Measurements from ENCODE around the gene PTAFR.

The PTAFR gene

GRCh38 chr1:28109639-28110038, 66.9 kb downstream of the PTAFR start:
- DNase-seq (ENCODE audit: insufficient read length, low spot score), result no peak
- no peak for FAIRE-seq
- no peak for TF ChIP-seq CTCF (IDR thresholded peaks at IDR 0.05; ENCODE audit: insufficient read depth, missing control alignments)

- no peak for FAIRE-seq
These were observed 68.5 kb downstream of the PTAFR start for GRCh38 chr1:28108001-28108400.

GRCh38 chr1:28104866-28105467, 71.5 kb downstream of the PTAFR start:
- TF ChIP-seq CTCF (IDR thresholded peaks at IDR 0.05; ENCODE audit: insufficient read depth, missing control alignments), result no peak
- DNase-seq (ENCODE audit: insufficient read length, low spot score) (no peak), FAIRE-seq (no peak)

More at GRCh38 chr1:28108001-28108400, 68.5 kb downstream of the PTAFR start:
- TF ChIP-seq CTCF (IDR thresholded peaks at IDR 0.05; ENCODE audit: insufficient read depth, missing control alignments), result no peak
- DNase-seq (ENCODE audit: insufficient read length, low spot score), result no peak

GRCh38 chr1:28102189-28102588, 74.3 kb downstream of the PTAFR start:
- FAIRE-seq (no peak), DNase-seq (ENCODE audit: insufficient read length, low spot score) (no peak)
- TF ChIP-seq CTCF (IDR thresholded peaks at IDR 0.05; ENCODE audit: insufficient read depth, missing control alignments), result no peak

GRCh38 chr1:28099050-28099769, 77.3 kb downstream of the PTAFR start:
- no peak for DNase-seq (ENCODE audit: insufficient read length, low spot score)

More at GRCh38 chr1:28099050-28099769, 77.3 kb downstream of the PTAFR start:
- TF ChIP-seq CTCF (IDR thresholded peaks at IDR 0.05; ENCODE audit: insufficient read depth, missing control alignments), result no peak
- FAIRE-seq, result no peak

All from D721Med (cell line).